Measurements from ENCODE around the gene SMARCAL1. TPM values are rescaled to one million over a fixed set of nuclear protein-coding genes. Genes with fewer than 3 reads are reported as not detected.

SMARCAL1 gene
- total and polyA plus RNA-seq, 4 donors = 3.4 to 9.3 (median 5.4) TPM

DNA sequence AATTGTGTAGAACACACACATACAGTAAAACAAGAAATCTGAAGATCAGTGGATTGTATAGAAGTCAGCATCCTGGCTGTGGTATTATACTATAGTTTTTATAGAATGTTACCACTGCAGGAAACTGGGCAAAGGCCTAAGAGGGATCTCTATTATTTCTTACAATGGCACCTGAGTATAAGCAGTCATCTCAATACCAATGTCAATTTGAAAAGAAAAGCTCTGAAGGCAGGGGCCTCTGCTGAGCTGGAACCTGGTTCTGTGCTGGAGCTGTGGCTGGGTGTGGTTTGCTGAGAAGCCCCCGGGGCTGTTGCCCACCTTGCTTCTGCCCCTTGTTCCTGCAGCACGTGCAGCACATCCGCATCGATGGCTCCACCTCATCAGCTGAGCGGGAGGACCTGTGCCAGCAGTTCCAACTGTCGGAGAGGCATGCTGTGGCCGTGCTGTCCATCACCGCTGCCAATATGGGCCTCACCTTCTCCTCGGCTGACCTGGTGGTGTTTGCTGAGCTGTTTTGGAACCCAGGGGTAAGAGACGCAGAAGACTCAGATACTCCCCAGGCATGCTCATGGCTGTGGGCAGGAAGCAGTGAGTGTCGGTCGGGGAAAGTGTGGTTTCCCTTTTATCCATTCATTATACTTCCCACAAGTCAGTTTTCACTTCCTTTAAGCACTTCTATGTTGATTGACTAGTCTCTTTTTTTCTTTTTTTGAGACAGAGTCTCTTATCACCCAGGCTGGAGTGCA lies 62.8 kb downstream of the SMARCAL1 start:
- Histone ChIP-seq H3K9ac (ENCODE audit: low read depth in 1 of 2, low read length in 2 of 2) (no peak overlapping the region), H3K36me3 (ENCODE audit: control insufficient read depth in 4 of 4, insufficient read depth in 3 of 4, low read depth in 1 of 4, low read length in 3 of 4) (peaks cover 0 to 24% (median 11%) of the 10 kb centered on the region in 4 donors), H3K27ac (ENCODE audit: low read depth in 1 of 2, low read length in 2 of 2) (no peak overlapping the region), H3K27me3 (ENCODE audit: control insufficient read depth in 4 of 4, insufficient read depth in 4 of 4, low read length in 3 of 4) (no peaks in the 10 kb centered on the region), H3K4me1 (ENCODE audit: control insufficient read depth in 4 of 4, insufficient read depth in 4 of 4, low read length in 3 of 4) (no peaks in the 10 kb centered on the region), H3K9me3 (ENCODE audit: control insufficient read depth in 4 of 4, low read length in 3 of 4) (no peaks in the 10 kb centered on the region), H3K4me3 (ENCODE audit: low read depth in 1 of 3, low read length in 3 of 3) (no peak overlapping the region)
- TF ChIP-seq, protein P1, sequence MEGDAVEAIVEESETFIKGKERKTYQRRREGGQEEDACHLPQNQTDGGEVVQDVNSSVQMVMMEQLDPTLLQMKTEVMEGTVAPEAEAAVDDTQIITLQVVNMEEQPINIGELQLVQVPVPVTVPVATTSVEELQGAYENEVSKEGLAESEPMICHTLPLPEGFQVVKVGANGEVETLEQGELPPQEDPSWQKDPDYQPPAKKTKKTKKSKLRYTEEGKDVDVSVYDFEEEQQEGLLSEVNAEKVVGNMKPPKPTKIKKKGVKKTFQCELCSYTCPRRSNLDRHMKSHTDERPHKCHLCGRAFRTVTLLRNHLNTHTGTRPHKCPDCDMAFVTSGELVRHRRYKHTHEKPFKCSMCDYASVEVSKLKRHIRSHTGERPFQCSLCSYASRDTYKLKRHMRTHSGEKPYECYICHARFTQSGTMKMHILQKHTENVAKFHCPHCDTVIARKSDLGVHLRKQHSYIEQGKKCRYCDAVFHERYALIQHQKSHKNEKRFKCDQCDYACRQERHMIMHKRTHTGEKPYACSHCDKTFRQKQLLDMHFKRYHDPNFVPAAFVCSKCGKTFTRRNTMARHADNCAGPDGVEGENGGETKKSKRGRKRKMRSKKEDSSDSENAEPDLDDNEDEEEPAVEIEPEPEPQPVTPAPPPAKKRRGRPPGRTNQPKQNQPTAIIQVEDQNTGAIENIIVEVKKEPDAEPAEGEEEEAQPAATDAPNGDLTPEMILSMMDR (IDR thresholded peaks at IDR 0.05; ENCODE audit: low read depth, low read length, missing input control) = no peak
- TF ChIP-seq FOXA2 (IDR thresholded peaks at IDR 0.05) (no peak), FOXA1 (IDR thresholded peaks at IDR 0.05) (no peak), TAF1 (conservative IDR thresholded peaks at IDR 0.05) (no peak), HNF4A (conservative IDR thresholded peaks at IDR 0.05) (no peak), MAX (IDR thresholded peaks at IDR 0.05) (no peak)
- 85% methylated on average over 12 of the region's 12 CpGs for WGBS
- no peak for DNase-seq (ENCODE audit: low spot score)

DNA sequence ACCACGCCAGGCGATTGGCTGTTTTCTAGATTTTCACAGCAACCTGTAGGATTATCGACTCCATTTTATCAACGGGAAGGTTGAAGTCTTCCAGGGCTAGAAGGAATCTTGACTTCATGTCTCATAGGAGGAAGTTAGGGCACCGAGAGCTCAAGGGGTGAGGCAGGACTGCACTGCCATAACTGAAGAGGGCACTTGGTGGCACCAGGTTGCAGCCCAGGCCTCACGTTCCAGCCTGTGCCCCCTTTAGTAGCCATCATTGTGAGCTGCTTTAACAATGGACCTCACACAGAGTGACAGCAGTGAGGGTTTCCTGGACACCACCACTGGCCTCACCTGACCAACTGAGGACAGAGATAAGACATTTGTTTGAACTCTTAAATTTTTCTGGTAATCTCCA lies 63.5 kb downstream of the SMARCAL1 start:
- H3K4me1 ChIP-seq (ENCODE audit: control insufficient read depth in 4 of 4, insufficient read depth in 4 of 4, low read length in 3 of 4) = no peaks in the 10 kb centered on the region
- WGBS = 92% methylated on average over 6 of the region's 6 CpGs
- H3K27ac ChIP-seq (ENCODE audit: low read depth in 1 of 2, low read length in 2 of 2) = no peak overlapping the region
- peaks cover 0 to 25% (median 11%) of the 10 kb centered on the region in 4 donors for H3K36me3 ChIP-seq (ENCODE audit: control insufficient read depth in 4 of 4, insufficient read depth in 3 of 4, low read depth in 1 of 4, low read length in 3 of 4)
- no peak overlapping the region for H3K9ac ChIP-seq (ENCODE audit: low read depth in 1 of 2, low read length in 2 of 2)
- H3K4me3 ChIP-seq (ENCODE audit: low read depth in 1 of 3, low read length in 3 of 3) = no peak overlapping the region
- TF ChIP-seq TAF1 (conservative IDR thresholded peaks at IDR 0.05) = no peak
- TF ChIP-seq, protein P1 (IDR thresholded peaks at IDR 0.05; ENCODE audit: low read depth, low read length, missing input control) = no peak
- TF ChIP-seq REST (IDR thresholded peaks at IDR 0.05) = no peak
- TF ChIP-seq HNF4A (conservative IDR thresholded peaks at IDR 0.05) = no peak
- TF ChIP-seq RAD21 (IDR thresholded peaks at IDR 0.05) = no peak
- no peak for TF ChIP-seq YY1 (IDR thresholded peaks at IDR 0.05)
- TF ChIP-seq EGR1 (IDR thresholded peaks at IDR 0.05; ENCODE audit: low read depth in 2 of 2) = no peak
- TF ChIP-seq, protein P2, sequence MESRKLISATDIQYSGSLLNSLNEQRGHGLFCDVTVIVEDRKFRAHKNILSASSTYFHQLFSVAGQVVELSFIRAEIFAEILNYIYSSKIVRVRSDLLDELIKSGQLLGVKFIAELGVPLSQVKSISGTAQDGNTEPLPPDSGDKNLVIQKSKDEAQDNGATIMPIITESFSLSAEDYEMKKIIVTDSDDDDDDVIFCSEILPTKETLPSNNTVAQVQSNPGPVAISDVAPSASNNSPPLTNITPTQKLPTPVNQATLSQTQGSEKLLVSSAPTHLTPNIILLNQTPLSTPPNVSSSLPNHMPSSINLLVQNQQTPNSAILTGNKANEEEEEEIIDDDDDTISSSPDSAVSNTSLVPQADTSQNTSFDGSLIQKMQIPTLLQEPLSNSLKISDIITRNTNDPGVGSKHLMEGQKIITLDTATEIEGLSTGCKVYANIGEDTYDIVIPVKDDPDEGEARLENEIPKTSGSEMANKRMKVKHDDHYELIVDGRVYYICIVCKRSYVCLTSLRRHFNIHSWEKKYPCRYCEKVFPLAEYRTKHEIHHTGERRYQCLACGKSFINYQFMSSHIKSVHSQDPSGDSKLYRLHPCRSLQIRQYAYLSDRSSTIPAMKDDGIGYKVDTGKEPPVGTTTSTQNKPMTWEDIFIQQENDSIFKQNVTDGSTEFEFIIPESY (IDR thresholded peaks at IDR 0.05) = no peak
- TF ChIP-seq ATF3 (IDR thresholded peaks at IDR 0.05) = no peak
- H3K9me3 ChIP-seq (ENCODE audit: control insufficient read depth in 4 of 4, low read length in 3 of 4) = no peaks in the 10 kb centered on the region
- H3K27me3 ChIP-seq (ENCODE audit: control insufficient read depth in 4 of 4, insufficient read depth in 4 of 4, low read length in 3 of 4) = no peaks in the 10 kb centered on the region
- no peak for DNase-seq (ENCODE audit: low spot score)

All from liver (tissue), 9 donors.